NCI-H1105 treated with DMSO at 0.1 percent for 48 hours (cell line): ENCODE data around the gene MIGA2.
A peak's percentile ranks its signal among the peaks of the same experiment; 100 is the strongest.
"Not testable (repeated sequence)": the region's sequence is repeated elsewhere in the genome, so short reads cannot be mapped to it uniquely, and the experiment has no call there.

Source experiments
- DNase-seq: peaks from one replicate; lab custom pipeline; 2025; lab: John Stamatoyannopoulos, UW

MIGA2 gene

DNA sequence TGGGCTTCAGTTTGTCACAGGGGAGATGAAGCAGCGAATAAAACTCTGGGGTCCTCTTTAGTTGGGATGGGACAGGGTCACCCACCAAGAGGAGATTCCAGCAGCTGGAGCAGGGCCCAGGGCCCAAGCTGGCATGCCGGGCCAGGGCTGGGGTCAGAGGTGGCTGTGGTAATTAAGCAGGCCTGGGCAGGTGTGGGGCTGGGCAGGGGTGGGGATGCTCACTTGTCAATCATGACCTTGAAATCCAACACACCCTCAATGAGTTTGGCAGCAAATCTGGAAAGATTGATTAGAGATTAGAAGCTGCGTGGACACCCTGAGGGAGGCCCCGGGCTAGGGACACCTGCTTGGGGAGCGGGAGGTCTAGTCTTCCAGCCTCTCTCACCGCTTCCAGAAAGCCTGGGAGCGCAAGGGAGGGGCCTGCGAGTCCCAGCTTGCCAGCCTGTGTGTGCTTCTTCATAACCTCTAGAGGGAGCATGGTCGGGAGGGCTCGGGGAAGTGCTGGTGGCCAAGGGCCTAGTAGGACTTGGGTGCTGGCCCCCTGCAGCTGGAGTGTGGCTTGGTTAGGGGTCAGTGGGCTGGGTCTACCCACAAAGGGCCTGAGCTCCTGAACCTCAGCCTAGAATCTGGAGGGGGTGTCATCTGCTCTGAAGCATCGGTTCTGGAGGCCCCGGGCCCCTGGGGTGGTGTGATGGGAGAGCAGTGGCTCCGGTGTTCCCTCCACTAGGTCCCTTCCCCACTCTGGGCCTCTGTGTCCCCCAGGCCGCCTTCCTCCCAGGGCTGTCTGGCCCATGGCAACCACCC lies 66.6 kb downstream of the MIGA2 start:
- peak; percentile 45 for DNase-seq

DNA sequence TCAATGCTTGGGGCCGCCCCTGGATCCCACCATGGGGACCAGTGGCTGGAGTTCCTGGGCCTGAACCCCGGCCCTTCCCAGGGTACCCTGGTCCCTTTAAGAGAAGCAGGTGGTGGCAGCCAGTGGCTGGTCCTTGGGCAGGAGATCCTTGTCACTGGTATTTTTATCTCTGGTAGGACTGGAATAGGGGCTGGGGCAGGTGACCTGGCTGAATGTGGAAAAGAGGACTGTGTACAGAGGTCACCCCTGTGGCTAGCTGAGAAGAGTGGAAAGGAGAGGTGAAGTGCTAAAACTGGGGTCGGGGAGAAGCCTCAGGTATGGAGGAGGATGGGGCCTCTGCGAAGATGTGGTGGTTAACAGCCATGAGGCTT lies 67.2 kb downstream of the MIGA2 start:
- DNase-seq: no peak

GRCh38 chr9:129104051-129104450 lies 67.6 kb downstream of the MIGA2 start:
- no peak for DNase-seq

DNA sequence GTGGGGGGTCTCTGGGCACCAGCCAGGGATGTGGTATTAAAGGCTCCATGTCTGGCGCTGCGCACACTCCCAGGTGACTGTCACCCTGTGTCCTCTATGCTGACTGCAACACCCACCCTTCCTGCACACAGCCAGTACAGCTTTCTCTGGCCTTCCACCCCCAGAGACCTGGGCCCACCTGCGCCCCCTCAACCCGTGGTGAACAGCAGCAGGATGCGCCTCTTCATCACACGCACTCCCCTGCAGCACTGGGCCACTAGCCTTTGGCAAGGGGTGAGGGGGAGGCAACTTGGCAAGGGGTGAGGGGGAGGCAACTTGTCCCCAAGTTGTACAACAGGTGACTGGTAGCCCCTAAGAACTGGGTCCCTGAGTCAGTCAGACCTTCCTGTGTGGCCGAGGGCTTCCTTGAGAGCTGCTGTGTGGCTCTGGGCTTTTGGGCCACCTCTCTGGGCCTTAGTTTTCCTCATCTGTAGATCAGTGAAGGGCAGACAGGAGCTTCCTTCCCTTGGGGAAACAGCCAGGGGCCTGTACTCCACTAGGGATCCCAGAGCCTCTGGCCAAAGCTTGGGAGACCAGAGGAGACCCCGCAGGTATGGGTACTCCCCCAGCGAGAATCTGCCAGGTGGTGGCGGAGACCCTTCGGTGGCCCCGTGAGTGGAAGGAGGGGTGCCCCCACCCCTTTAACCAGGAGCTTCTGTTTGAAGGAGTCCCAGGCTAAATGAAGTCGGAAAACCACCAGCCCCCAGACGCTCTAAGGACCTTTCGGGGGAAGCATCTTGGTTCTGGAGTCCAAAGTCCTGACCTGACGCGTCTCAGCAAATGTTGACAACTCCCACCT lies 69.7 kb downstream of the MIGA2 start:
- no peak for DNase-seq

DNA sequence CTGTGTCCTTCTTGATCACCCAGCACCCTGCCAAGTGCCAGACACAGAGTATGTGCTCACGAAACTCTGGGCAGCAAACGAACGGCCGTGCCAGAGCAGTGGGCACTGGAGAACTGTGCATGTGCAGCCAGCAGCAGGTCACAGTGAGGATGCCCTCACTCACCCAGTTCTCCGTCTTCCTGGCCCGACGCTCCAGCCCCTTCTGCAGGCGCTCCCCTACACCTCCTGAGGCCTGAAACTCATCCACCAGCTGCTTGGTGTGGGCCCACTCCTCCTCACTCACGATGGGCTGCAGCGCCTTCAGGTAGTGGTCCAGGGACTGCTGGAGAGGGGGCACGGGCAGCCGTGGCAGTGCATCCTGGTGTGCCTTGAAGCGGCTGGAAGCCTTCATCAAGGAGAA lies 71.2 kb downstream of the MIGA2 start:
- no peak for DNase-seq

DNA sequence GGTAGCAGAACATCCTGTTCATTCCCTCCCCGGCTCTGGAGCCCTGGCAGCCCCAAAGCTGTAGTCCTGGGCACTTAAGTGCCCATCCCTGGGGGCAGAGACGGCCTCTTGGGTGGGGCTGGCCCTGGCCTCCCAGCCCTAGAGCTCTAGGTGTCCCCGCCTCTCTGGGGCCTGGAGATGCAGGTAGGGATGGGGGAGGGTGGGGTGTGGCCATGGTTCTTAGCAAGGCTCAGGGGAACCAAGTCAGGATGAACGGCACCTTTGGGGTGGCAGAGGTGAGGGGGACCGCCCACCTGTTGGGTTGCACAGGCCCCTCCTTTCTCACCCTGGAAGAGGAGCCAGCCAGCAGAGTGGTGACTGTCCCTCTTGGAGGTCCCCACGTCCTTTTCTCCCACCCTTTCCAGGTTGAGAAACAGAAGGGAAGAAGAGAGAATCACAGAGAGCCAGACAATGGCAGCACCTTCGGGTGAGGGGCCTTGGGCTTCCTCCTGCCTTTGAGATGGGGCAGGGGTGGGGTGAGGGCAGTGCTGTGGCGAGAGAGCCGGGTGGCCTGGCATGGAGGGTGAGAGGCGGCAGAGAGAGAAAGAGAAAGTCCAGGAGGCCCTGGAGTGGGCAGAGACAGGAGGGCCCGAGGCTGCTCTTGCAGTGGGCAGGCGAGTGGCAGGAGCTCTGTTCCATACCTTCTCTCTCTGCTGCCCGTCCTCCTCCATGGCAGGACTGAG lies 71.8 kb downstream of the MIGA2 start:
- DNase-seq: no peak

DNA sequence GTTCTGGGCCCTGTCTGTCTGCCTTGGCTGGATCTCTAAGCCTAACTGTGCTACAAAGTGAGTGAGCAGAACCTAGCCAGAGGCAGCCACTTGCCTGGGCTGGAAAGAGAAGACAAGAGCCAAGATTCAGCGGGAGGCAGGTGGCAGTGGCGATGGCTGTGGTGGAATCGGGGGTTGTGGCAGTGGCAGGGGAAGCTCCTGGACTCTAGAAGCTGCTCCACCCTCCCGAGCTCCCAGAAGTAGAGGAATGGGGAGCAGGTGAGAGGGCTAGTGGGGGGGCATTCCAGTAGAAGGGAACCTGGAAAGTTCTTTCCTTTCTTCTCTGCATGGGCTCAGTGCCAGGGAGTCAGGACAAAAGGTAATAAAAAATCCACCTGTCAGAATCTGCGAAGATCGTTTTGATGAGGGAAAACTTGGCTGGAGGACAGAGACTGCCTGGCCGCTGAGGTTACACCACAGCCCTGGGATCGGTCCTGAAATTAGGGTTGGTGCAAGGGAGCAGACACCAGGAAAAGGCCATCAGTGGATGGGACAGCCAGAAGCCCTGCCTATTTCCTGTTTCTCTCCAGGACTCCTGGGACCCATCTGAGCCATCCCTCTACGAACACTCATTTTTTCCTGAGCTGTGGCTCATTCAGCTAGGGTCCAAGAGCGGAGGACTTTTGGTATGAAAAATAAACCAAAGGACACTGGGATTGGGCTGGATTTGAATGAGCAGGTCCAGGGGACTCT lies 72.5 kb downstream of the MIGA2 start:
- DNase-seq: peak; percentile 78

- no peak for DNase-seq
Measured at GRCh38 chr9:129109537-129109903, 73.1 kb downstream of the MIGA2 start.

DNA sequence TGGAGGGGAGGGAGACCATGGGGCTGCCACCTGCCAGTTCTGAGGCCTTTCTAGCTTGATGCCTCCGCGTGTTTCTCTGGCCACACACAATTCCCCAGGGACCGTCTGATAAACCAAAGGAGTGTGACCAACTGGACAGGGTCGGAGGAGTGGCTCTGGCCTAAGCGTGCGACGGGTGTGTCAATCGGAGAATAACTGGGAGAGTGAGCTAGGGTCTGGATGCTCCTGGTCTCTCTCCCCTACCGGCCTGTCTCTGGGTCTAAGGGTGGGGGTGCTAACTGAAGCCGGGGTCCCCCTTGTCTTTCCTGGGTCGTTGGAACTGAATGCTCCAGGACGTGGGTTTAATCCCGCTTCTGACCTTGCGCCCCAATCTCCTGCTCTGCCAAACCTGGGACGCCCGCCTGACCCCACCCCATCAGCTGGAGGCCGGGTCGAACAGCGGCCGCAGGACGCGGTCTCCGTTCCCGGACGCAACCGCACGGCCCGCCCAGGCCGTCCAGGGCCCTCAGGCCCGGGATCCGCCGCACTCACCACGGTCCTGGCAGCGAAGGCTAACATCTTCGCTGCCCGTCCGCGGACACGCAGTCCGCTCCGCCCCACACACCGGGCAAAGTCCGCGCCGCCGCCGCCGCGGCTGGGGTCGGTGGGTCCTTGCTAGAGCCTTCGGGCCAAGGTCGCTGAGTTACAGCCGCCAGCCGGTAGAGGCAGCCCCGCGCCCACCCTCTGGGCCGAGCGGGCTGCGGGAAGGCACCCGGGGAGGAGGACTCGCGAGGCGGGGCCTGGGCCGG lies 73.7 kb downstream of the MIGA2 start:
- no peak for DNase-seq

DNA sequence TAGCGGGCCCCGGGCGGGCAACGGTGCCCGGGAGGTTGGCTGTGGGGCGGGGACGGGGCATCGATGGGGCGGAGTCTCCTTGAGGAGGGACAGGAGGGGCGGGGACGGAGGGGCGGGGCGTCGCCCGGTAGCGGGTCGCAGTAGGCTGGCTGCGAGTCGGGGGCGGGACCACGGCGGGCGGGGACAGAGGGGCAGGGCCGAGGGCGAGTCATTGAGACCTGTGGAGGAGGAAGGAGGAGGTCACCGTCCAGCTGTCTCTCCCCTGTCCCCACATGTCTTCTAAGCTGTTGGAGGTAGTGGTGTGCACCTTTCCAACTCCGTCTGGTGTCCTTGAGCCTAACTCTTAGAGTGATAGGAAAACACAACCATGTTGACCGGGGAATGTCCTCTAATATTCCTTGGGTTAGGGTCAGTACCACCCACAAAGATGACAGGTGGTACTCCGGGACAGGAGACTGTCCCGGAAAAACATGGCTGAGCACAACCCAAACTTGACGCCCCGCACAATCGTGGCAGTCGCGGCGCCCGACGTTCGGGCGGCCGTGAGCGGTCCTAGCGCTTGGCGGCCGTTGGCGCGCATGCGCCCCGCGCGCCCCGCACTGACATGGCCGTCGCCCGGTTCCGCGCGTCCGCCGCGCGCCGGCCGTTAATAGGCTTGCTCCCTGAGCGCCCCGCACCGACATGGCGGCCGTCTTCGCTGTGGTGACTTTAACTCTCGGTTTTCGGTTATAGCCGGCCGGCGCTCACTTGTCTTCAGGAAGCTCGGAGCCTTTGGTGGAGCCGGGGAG lies 74.5 kb downstream of the MIGA2 start, which contains the start of the genes CRAT and PTPA:
CRAT (minus strand) TSS at position 54 of the 788 bp plus-strand sequence. CDS start 284 bp downstream, outside the sequence.
PTPA (plus strand) TSS at position 676 of the 788 bp plus-strand sequence. CDS start 186 bp downstream, outside the sequence.
- DNase-seq: peak; percentile 76

DNA sequence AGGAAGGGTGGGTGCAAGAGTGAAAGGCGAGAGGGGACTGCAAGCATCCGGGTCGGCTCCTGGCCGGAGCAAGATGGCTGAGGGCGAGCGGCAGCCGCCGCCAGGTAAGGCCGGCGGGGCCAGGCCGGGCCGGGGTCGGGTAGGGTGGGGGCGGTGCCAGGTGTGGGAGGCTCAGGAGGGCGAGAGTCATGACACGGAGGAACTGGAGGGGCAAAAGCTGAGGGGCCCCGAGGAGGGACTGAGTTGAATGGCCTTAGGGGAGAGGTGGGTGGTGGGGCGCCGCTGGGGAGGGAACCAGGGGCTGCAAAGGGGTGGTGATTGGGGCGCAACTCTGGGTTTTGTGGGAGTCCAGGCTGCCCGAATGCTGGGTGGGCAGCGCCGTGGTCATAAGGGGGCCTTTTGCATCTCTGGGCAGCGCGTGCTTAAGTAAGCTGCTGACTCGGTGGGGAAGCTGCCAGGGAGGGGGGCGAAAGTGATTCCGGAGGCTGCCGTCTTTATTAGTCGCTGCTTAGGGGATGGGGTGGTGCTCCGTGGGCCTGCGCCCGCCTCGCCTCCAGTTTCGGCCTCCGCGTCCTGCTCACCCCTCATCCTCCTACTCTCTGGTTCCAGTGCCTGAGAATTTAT lies 75.2 kb downstream of the MIGA2 start:
- DNase-seq: peak; percentile 36

DNA sequence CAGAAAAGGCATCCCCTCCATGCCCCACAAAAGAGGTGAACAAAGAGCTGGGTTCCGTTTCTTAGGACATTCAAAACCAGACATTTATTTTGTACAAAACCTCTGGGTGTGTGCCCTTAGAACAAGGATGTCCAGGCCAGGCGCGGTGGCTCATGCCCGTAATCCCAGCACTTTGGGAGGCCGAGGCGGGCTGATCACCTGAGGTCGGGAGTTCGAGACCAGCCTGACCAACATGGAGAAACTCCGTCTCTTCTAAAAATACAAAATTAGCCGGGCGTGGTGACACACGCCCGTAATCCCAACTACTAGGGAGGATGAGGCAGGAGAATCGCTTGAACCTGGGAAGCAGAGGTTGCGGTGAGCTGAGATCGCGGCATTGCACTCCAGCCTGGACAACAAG lies 76.1 kb downstream of the MIGA2 start:
- not testable (repeated sequence) for DNase-seq

- no peak for DNase-seq
Measured at GRCh38 chr9:129113645-129114304, 77.3 kb downstream of the MIGA2 start.

DNA sequence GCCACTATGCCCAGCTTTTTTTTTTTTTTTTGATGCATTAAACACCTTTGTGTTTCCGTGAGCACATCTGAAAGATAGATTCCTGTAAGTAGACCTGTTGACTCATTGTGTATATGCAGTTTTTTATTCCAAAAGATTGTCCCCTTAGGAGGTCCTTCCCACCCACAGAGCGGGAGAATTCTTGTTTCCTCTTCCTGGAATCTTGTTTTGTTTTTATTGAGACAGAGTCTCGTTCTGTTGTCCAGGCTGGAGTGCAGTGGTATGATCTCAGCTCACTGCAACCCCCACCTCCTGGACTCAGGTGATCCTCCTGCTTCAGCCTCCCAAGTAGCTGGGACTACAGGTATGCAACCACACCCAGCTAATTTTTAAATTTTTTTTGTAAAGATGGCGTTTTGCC lies 82.4 kb downstream of the MIGA2 start:
- no peak for DNase-seq

- no peak for DNase-seq
Measured at GRCh38 chr9:129121483-129121882, 85.1 kb downstream of the MIGA2 start.
